HepG2 (cell line): ENCODE data around the gene MUL1. TPM values are rescaled to one million over a fixed set of nuclear protein-coding genes. Genes with fewer than 3 reads are reported as not detected.

Experiments
- BRCA1 ChIP-seq: sonication (generic); formaldehyde crosslinking; IDR thresholded peaks from 2 replicates; pipeline ENCODE4 v1.4.0; 2020; ENCODE audit warnings: missing genetic modification reagents
- DMTF1 ChIP-seq: sonication (generic); formaldehyde crosslinking; IDR thresholded peaks from 2 replicates; pipeline ENCODE4 v1.4.0; 2020; ENCODE audit warnings: mild to moderate bottlenecking, missing genetic modification reagents
- ETV6 ChIP-seq: sonication (generic); formaldehyde crosslinking; conservative IDR thresholded peaks from 2 replicates; pipeline ENCODE4 v1.4.0; 2020; ENCODE audit warnings: missing genetic modification reagents
- GATAD1 ChIP-seq: IDR thresholded peaks from 2 replicates; pipeline ENCODE4 v1.6.1; 2016; ENCODE audit warnings: missing genetic modification reagents, missing compliant biosample characterization
- KDM1A ChIP-seq: IDR thresholded peaks from 2 replicates; pipeline ENCODE4 v1.6.1; 2016; ENCODE audit warnings: missing compliant biosample characterization
- MTA1 ChIP-seq: sonication (generic); formaldehyde crosslinking; IDR thresholded peaks from 2 replicates; pipeline ENCODE4 v1.4.0; 2020; ENCODE audit warnings: missing genetic modification reagents, mild to moderate bottlenecking, borderline replicate concordance
- NR2C2 ChIP-seq: sonication (generic); formaldehyde crosslinking; IDR thresholded peaks from 2 replicates; pipeline ENCODE4 v1.4.0; 2020; ENCODE audit warnings: missing genetic modification reagents, mild to moderate bottlenecking, moderate library complexity, borderline replicate concordance
- PRPF4 ChIP-seq: fragments of 200-400 bp; formaldehyde crosslinking; IDR thresholded peaks from 2 replicates; pipeline ENCODE4 v1.6.1; 2016; ENCODE audit warnings: low read length, low read depth; ENCODE audit not compliant: poor library complexity, severe bottlenecking
- SCMH1 ChIP-seq: sonication (generic); formaldehyde crosslinking; IDR thresholded peaks from 2 replicates; pipeline ENCODE4 v1.9.0; 2021; ENCODE audit warnings: missing genetic modification reagents, mild to moderate bottlenecking, borderline replicate concordance
- SOX6 ChIP-seq, 2 experiments: fragments of 450-650 bp in 1 of 2; sonication (generic) in 1 of 2; formaldehyde crosslinking in 1 of 2; IDR thresholded peaks; 2 replicates each; pipeline versions ENCODE4 v1.4.0 to v1.6.1; 2017 to 2020; ENCODE audit warnings: antibody characterized with exemption in 1 of 2, mild to moderate bottlenecking in 1 of 2, missing genetic modification reagents in 1 of 2
- SRF ChIP-seq: IDR thresholded peaks from 2 replicates; pipeline ENCODE4 v1.6.1; 2011; ENCODE audit warnings: mild to moderate bottlenecking, low read depth, low read length, moderate library complexity
- THYN1 ChIP-seq: sonication (generic); formaldehyde crosslinking; IDR thresholded peaks from 2 replicates; pipeline ENCODE4 v1.8.1; 2023; ENCODE audit warnings: low read depth, mild to moderate bottlenecking, moderate library complexity, missing genetic modification reagents, borderline replicate concordance
- ZFX ChIP-seq: sonication (generic); formaldehyde crosslinking; IDR thresholded peaks from 2 replicates; pipeline ENCODE4 v1.4.0; 2020; ENCODE audit warnings: mild to moderate bottlenecking, low read depth, missing genetic modification reagents, moderate library complexity
- ZHX2 ChIP-seq, 2 experiments: sonication (generic) in 1 of 2; formaldehyde crosslinking in 1 of 2; IDR thresholded peaks; 2 replicates each; pipeline versions ENCODE4 v1.6.1 to v1.9.0; 2014 to 2022; ENCODE audit warnings: antibody characterized with exemption in 1 of 2, borderline replicate concordance in 1 of 2, inconsistent platforms in 1 of 2, low read depth in 1 of 2, missing genetic modification reagents in 1 of 2
- ZKSCAN8 ChIP-seq: IDR thresholded peaks from 2 replicates; pipeline ENCODE4 v1.6.1; 2016; ENCODE audit warnings: borderline replicate concordance, missing genetic modification reagents, missing compliant biosample characterization
- ZMYM2 ChIP-seq: sonication (generic); formaldehyde crosslinking; IDR thresholded peaks from 2 replicates; pipeline ENCODE4 v1.8.0; 2022; ENCODE audit warnings: mild to moderate bottlenecking, missing genetic modification reagents
- ZNF138 ChIP-seq: sonication (generic); formaldehyde crosslinking; IDR thresholded peaks from 2 replicates; pipeline ENCODE4 v1.5.0; 2020; ENCODE audit warnings: mild to moderate bottlenecking, low read depth, missing genetic modification reagents
- ZNF674 ChIP-seq: sonication (generic); formaldehyde crosslinking; IDR thresholded peaks from 2 replicates; pipeline ENCODE4 v1.5.0; 2020; ENCODE audit warnings: low read depth, mild to moderate bottlenecking, missing genetic modification reagents
- ZNF788 ChIP-seq: sonication (generic); formaldehyde crosslinking; IDR thresholded peaks from 2 replicates; pipeline ENCODE4 v1.5.0; 2020; ENCODE audit warnings: mild to moderate bottlenecking, missing genetic modification reagents, borderline replicate concordance
- ZNF879 ChIP-seq: sonication (generic); formaldehyde crosslinking; IDR thresholded peaks from 2 replicates; pipeline ENCODE4 v1.8.1; 2023; ENCODE audit warnings: missing genetic modification reagents
- polyA plus RNA-seq, 8 experiments: library from polyadenylated mRNA; depleted of rRNA in 3 of 8; stranded (reverse) in 7 of 8; unstranded in 1 of 8; fragments of >200 nt; fragmentation: Illumina TruSeq in 4 of 8; extraction: Trizol in 4 of 8; gene quantifications; 2 replicates each; pipeline versions ENCODE4 v1.2.1 to v1.2.3, GENCODE V29; 2011 to 2016; ENCODE audit warnings: low read depth in 4 of 8, missing spikeins in 1 of 8, mixed read lengths in 1 of 8; ENCODE audit not compliant: insufficient read depth in 1 of 8
- total RNA-seq, 5 experiments: library from RNA; depleted of rRNA; stranded (reverse); fragments of >200 nt; fragmentation: Illumina TruSeq; extraction: Trizol; gene quantifications; 2 replicates each; pipeline ENCODE4 v1.2.3, GENCODE V29; 2016; ENCODE audit warnings: low read depth in 1 of 5

MUL1 gene
- total and polyA plus RNA-seq, 2 of the 13 experiments (the other 11 are each of a cell fraction or from before 2014, with no cell fraction given) = 21.5 to 26.5 TPM

- no peak for TF ChIP-seq DMTF1 (CRISPR knock-in tag)
- TF ChIP-seq SOX6 (IDR thresholded peaks at IDR 0.05) = no peak
- TF ChIP-seq SOX6 (CRISPR knock-in tag; IDR thresholded peaks at IDR 0.05) = peak; percentile 98
- no peak for TF ChIP-seq ZNF879 (CRISPR knock-in tag)
- peak; percentile 49; the same call in 1 of the 2 replicates for TF ChIP-seq ZMYM2 (CRISPR knock-in tag)
- TF ChIP-seq PRPF4 = no peak
- no peak for TF ChIP-seq SCMH1 (CRISPR knock-in tag)
- peak; percentile 52 for TF ChIP-seq NR2C2 (CRISPR knock-in tag)
- TF ChIP-seq BRCA1 (CRISPR knock-in tag) = peak; percentile 18; the same call in 1 of the 2 replicates
- TF ChIP-seq KDM1A (CRISPR knock-in tag) = peak; percentile 69; the same call in 1 of the 2 replicates
- peak; percentile 70 for TF ChIP-seq GATAD1
- no peak for TF ChIP-seq ZHX2 (IDR thresholded peaks at IDR 0.05; ENCODE audit: low read depth)
- TF ChIP-seq ZHX2 (CRISPR knock-in tag; IDR thresholded peaks at IDR 0.05; ENCODE audit: borderline replicate concordance) = no peak
- no peak for TF ChIP-seq ZNF674 (CRISPR knock-in tag)
- TF ChIP-seq ZNF788 = peak; percentile 73; the same call in 1 of the 2 replicates
- no peak for TF ChIP-seq ZNF138 (CRISPR knock-in tag)
- peak; percentile 74; the same call in 1 of the 2 replicates for TF ChIP-seq ETV6 (CRISPR knock-in tag)
- no peak for TF ChIP-seq THYN1 (CRISPR knock-in tag)
- peak; percentile 100 for TF ChIP-seq ZKSCAN8 (CRISPR knock-in tag)
- no peak for TF ChIP-seq SRF
- 0 out of 2 replicates have a peak, but pooled peaks have one; percentile 64 for TF ChIP-seq MTA1 (CRISPR knock-in tag)
- peak; percentile 94 for TF ChIP-seq ZFX (CRISPR knock-in tag)
Observed at GRCh38 chr1:20480243-20480944, 27.6 kb downstream of the MUL1 start (continued).
